ENCODE data around the gene VEZF1. TPM values are rescaled to one million over a fixed set of nuclear protein-coding genes. Genes with fewer than 3 reads are reported as not detected.

The VEZF1 gene
- total and polyA plus RNA-seq, 2 experiments from 2014 or later = 20.9 to 57.3 TPM

- peak overlapping the region; percentile 99 for H3K27ac ChIP-seq
- WGBS (ENCODE audit: low lambda C conversion rate, missing lambda C conversion rate) = 1% methylated on average over 20 of the region's 20 CpGs
- peaks cover 48% of the 10 kb centered on the region for H4K20me1 ChIP-seq (ENCODE audit: insufficient read depth, poor library complexity, severe bottlenecking)
- no peaks in the 10 kb centered on the region for H3K9me3 ChIP-seq (ENCODE audit: low read depth)
- H3K27me3 ChIP-seq = no peaks in the 10 kb centered on the region
- peak overlapping the region; percentile 92 for H3K4me2 ChIP-seq
- peaks cover 29% of the 10 kb centered on the region for H3K4me1 ChIP-seq (ENCODE audit: insufficient read depth)
- peak overlapping the region; percentile 90 for H3K4me3 ChIP-seq
- no peaks in the 10 kb centered on the region for H3K9me2 ChIP-seq (replicated peaks; ENCODE audit: insufficient read depth)
- DNase-seq (ENCODE audit: low spot score) = peak; percentile 93
- H3K79me2 ChIP-seq = peaks cover 65% of the 10 kb centered on the region
- H2AFZ ChIP-seq = peak overlapping the region; percentile 54
- H3K36me3 ChIP-seq (replicated peaks; ENCODE audit: insufficient read depth, low read depth) = peaks cover 12% of the 10 kb centered on the region
- TF ChIP-seq EZH2 (IDR thresholded peaks at IDR 0.05; ENCODE audit: borderline replicate concordance) = no peak
- TF ChIP-seq EZH2phosphoT487 (IDR thresholded peaks at IDR 0.05; ENCODE audit: low read depth, severe bottlenecking, unreplicated experiment) = no peak
- no peak for TF ChIP-seq CTCF (IDR thresholded peaks at IDR 0.05; ENCODE audit: poor library complexity)
Observed at GRCh38 chr17:58006560-58006923, 18.5 kb upstream of the VEZF1 start.

- H3K4me3 ChIP-seq = peak overlapping the region; percentile 90
- peak overlapping the region; percentile 92 for H3K4me2 ChIP-seq
- H3K27me3 ChIP-seq = no peaks in the 10 kb centered on the region
- TF ChIP-seq EZH2 (IDR thresholded peaks at IDR 0.05; ENCODE audit: borderline replicate concordance) (no peak), EZH2phosphoT487 (IDR thresholded peaks at IDR 0.05; ENCODE audit: low read depth, severe bottlenecking, unreplicated experiment) (no peak), CTCF (IDR thresholded peaks at IDR 0.05; ENCODE audit: poor library complexity) (no peak)
- no peak for DNase-seq (ENCODE audit: low spot score)
- H3K9me3 ChIP-seq (ENCODE audit: low read depth) = no peaks in the 10 kb centered on the region
- peaks cover 54% of the 10 kb centered on the region for H4K20me1 ChIP-seq (ENCODE audit: insufficient read depth, poor library complexity, severe bottlenecking)
- peaks cover 71% of the 10 kb centered on the region for H3K79me2 ChIP-seq
- peaks cover 29% of the 10 kb centered on the region for H3K4me1 ChIP-seq (ENCODE audit: insufficient read depth)
- H3K27ac ChIP-seq = peak overlapping the region; percentile 99
- WGBS (ENCODE audit: low lambda C conversion rate, missing lambda C conversion rate) = 4% methylated on average over 36 of the region's 36 CpGs
- H2AFZ ChIP-seq = no peak overlapping the region
- H3K9me2 ChIP-seq (replicated peaks; ENCODE audit: insufficient read depth) = no peaks in the 10 kb centered on the region
- peaks cover 12% of the 10 kb centered on the region for H3K36me3 ChIP-seq (replicated peaks; ENCODE audit: insufficient read depth, low read depth)
Observed at GRCh38 chr17:58005728-58006559, 17.9 kb upstream of the VEZF1 start.

- no peaks in the 10 kb centered on the region for H3K9me3 ChIP-seq (ENCODE audit: low read depth)
- no peaks in the 10 kb centered on the region for H3K27me3 ChIP-seq
- peak overlapping the region; percentile 90 for H3K4me3 ChIP-seq
- H3K4me2 ChIP-seq = peak overlapping the region; percentile 92
- peaks cover 12% of the 10 kb centered on the region for H3K36me3 ChIP-seq (replicated peaks; ENCODE audit: insufficient read depth, low read depth)
- peaks cover 74% of the 10 kb centered on the region for H3K79me2 ChIP-seq
- H4K20me1 ChIP-seq (ENCODE audit: insufficient read depth, poor library complexity, severe bottlenecking) = peaks cover 60% of the 10 kb centered on the region
- WGBS (ENCODE audit: low lambda C conversion rate, missing lambda C conversion rate) = 56% methylated on average over 12 of the region's 12 CpGs
- H3K9me2 ChIP-seq (replicated peaks; ENCODE audit: insufficient read depth) = no peaks in the 10 kb centered on the region
- peaks cover 29% of the 10 kb centered on the region for H3K4me1 ChIP-seq (ENCODE audit: insufficient read depth)
- DNase-seq (ENCODE audit: low spot score) = no peak
- TF ChIP-seq EZH2 (IDR thresholded peaks at IDR 0.05; ENCODE audit: borderline replicate concordance) (no peak), CTCF (IDR thresholded peaks at IDR 0.05; ENCODE audit: poor library complexity) (no peak), EZH2phosphoT487 (IDR thresholded peaks at IDR 0.05; ENCODE audit: low read depth, severe bottlenecking, unreplicated experiment) (no peak)
- H2AFZ ChIP-seq = no peak overlapping the region
- peak overlapping the region; percentile 99 for H3K27ac ChIP-seq
Observed at GRCh38 chr17:58005031-58005727, 17.1 kb upstream of the VEZF1 start.
